Left cardiac atrium (tissue), 4 donors: ENCODE results near the gene KCNN3. TPM values are rescaled to one million over a fixed set of nuclear protein-coding genes. Genes with fewer than 3 reads are reported as not detected.
A peak's percentile ranks its signal among the peaks of the same experiment; 100 is the strongest.

Experiments used
- ATAC-seq, 2 donors: fragments of 200-7000 bp; cut with Tn5 transposase; one replicate each; pipeline ENCODE4 v1.9.1; 2020; ENCODE audit warnings: mild to moderate bottlenecking in 2 of 2, moderate library complexity in 2 of 2
- DNase-seq: peaks from one replicate; pipeline ENCODE4 v3.0.0-alpha.2; 2020
- intact Hi-C, 2 donors: fragments of 100-400 bp; cut with DNase I; formaldehyde crosslinking; loops; one replicate each; pipeline versions ENCODE4 v1.14.1 to v1.15.1; 2022 to 2023
- total RNA-seq, 2 donors: library from RNA; stranded (reverse); fragmentation: NEBNext Ultra II Directional; extraction: Animal tissue kit (Norgen Biotek cat#: 25700); gene quantifications; one replicate each; pipeline ENCODE4 v1.2.1, GENCODE V29; 2021
- donor health status: DM: no; HTN: yes; CAD: no.
- donor health status: DM: no; HTN: yes; CAD: no; lungs with severe emphysema.
- donor health status: DM: yes; HTN: yes; CAD: no.
- donor health status: Dilated cardiomyopathy.

Gene KCNN3
- total RNA-seq, 2 donors from 2014 or later: 3.2 to 4.6 TPM

GRCh38 chr1:154751690-154752089 is 118.4 kb downstream of the KCNN3 start:
- DNase-seq: no peak
- ATAC-seq: peak; percentile 54 to 62
- intact Hi-C loops: loop anchor here (10.0 kb wide), 2 partner anchors 57 to 187 kb away; partner anchors contain the start of gene CHRNB2 (in 1 of the 2)

- intact Hi-C loops: loop anchor here (10.0 kb wide), 2 partner anchors 56 to 186 kb away; partner anchors contain the start of gene CHRNB2 (in 1 of the 2)
- DNase-seq: no peak
- no peak for ATAC-seq
Measured at GRCh38 chr1:154750681-154751665, 119.1 kb downstream of the KCNN3 start.

GRCh38 chr1:154749078-154749760 is 120.9 kb downstream of the KCNN3 start:
- DNase-seq (no peak), ATAC-seq (peak in 1 of 2 donors; percentile 4)
- intact Hi-C loops: no loop called here

- intact Hi-C loops: no loop called here
- ATAC-seq: no peak
- DNase-seq: no peak
Measured at GRCh38 chr1:154748405-154748775, 121.7 kb downstream of the KCNN3 start.

GRCh38 chr1:154747740-154748404 is 122.2 kb downstream of the KCNN3 start:
- intact Hi-C loops: no loop called here
- ATAC-seq: peak in 1 of 2 donors; percentile 31
- no peak for DNase-seq

GRCh38 chr1:154747380-154747739 is 122.7 kb downstream of the KCNN3 start:
- no peak for ATAC-seq
- intact Hi-C loops: no loop called here

GRCh38 chr1:154746622-154747299 is 123.3 kb downstream of the KCNN3 start:
- no peak for ATAC-seq
- intact Hi-C loops: no loop called here

More at GRCh38 chr1:154747380-154747739, 122.7 kb downstream of the KCNN3 start:
- DNase-seq: no peak

GRCh38 chr1:154745750-154746425 is 124.2 kb downstream of the KCNN3 start:
- ATAC-seq (no peak), DNase-seq (no peak)
- intact Hi-C loops: no loop called here

More at GRCh38 chr1:154746622-154747299, 123.3 kb downstream of the KCNN3 start:
- DNase-seq: no peak

- DNase-seq: no peak
- ATAC-seq: peak; percentile 32 to 64
- intact Hi-C loops: no loop called here
Measured at GRCh38 chr1:154745286-154745731, 124.8 kb downstream of the KCNN3 start.

GRCh38 chr1:154744352-154745035 is 125.6 kb downstream of the KCNN3 start:
- DNase-seq (no peak), ATAC-seq (no peak)
- intact Hi-C loops: no loop called here

GRCh38 chr1:154743526-154744036 is 126.5 kb downstream of the KCNN3 start:
- intact Hi-C loops: no loop called here
- ATAC-seq (no peak), DNase-seq (no peak)

GRCh38 chr1:154742606-154743005 is 127.5 kb downstream of the KCNN3 start:
- ATAC-seq (peak; percentile 20 to 31), DNase-seq (no peak)
- intact Hi-C loops: no loop called here

- intact Hi-C loops: no loop called here
- DNase-seq: no peak
- peak; percentile 24 to 39 for ATAC-seq
Measured at GRCh38 chr1:154741741-154742495, 128.2 kb downstream of the KCNN3 start.

- DNase-seq (no peak), ATAC-seq (peak; percentile 57 to 64)
- intact Hi-C loops: no loop called here
Measured at GRCh38 chr1:154741327-154741726, 128.8 kb downstream of the KCNN3 start.

GRCh38 chr1:154739654-154740053 is 130.4 kb downstream of the KCNN3 start:
- intact Hi-C loops: no loop called here
- DNase-seq: no peak

GRCh38 chr1:154736841-154737240 is 133.2 kb downstream of the KCNN3 start:
- intact Hi-C loops: no loop called here

More at GRCh38 chr1:154739654-154740053, 130.4 kb downstream of the KCNN3 start:
- ATAC-seq: no peak

GRCh38 chr1:154735804-154736168 is 134.3 kb downstream of the KCNN3 start:
- intact Hi-C loops: no loop called here
- DNase-seq (no peak), ATAC-seq (no peak)

More at GRCh38 chr1:154736841-154737240, 133.2 kb downstream of the KCNN3 start:
- ATAC-seq (peak in 1 of 2 donors; percentile 73), DNase-seq (no peak)
